Coronary artery (tissue), 2 donors: ENCODE measurements around the gene NCS1.

Experiments used
- DNase-seq: peaks from one replicate; pipeline ENCODE4 v3.0.0-alpha.2; 2017; ENCODE audit warnings: low spot score
- H3K27ac ChIP-seq, 2 donors: fragments of 200-600 bp; sonication (generic); one replicate each; pipeline ENCODE4 v1.5.1; 2016 to 2019
- H3K4me3 ChIP-seq: fragments of 200-600 bp; sonication (generic); 2 replicates; pipeline ENCODE4 v1.5.1; 2016; ENCODE audit warnings: mild to moderate bottlenecking, moderate library complexity
- TF ChIP-seq, protein P1 (sequence below): fragments of 200-600 bp; sonication (generic); IDR thresholded peaks from one replicate; pipeline ENCODE4 v1.5.1; 2019; ENCODE audit warnings: antibody characterized with exemption

NCS1 gene

DNA sequence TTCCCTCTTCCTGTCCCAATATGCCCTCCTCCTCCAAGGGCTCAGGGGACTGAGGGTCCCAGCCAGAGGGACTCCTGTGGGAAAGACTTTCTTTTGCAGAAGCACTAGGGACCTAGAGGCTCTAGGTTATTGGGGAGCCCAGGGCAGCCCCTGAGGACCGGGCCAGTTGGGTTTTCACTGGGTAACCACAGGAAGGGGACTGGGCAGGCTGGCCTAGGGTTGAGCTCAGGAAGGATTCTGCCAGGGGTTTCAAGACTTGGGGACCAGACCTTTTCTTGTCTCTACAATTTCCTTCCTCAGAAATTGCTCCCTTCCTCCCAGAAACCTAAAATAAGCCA, 69.0 kb downstream of the NCS1 start:
- no peak overlapping the region for H3K27ac ChIP-seq
- DNase-seq, result no peak
- TF ChIP-seq, protein P1, sequence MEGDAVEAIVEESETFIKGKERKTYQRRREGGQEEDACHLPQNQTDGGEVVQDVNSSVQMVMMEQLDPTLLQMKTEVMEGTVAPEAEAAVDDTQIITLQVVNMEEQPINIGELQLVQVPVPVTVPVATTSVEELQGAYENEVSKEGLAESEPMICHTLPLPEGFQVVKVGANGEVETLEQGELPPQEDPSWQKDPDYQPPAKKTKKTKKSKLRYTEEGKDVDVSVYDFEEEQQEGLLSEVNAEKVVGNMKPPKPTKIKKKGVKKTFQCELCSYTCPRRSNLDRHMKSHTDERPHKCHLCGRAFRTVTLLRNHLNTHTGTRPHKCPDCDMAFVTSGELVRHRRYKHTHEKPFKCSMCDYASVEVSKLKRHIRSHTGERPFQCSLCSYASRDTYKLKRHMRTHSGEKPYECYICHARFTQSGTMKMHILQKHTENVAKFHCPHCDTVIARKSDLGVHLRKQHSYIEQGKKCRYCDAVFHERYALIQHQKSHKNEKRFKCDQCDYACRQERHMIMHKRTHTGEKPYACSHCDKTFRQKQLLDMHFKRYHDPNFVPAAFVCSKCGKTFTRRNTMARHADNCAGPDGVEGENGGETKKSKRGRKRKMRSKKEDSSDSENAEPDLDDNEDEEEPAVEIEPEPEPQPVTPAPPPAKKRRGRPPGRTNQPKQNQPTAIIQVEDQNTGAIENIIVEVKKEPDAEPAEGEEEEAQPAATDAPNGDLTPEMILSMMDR, result no peak
- no peak overlapping the region for H3K4me3 ChIP-seq

DNA sequence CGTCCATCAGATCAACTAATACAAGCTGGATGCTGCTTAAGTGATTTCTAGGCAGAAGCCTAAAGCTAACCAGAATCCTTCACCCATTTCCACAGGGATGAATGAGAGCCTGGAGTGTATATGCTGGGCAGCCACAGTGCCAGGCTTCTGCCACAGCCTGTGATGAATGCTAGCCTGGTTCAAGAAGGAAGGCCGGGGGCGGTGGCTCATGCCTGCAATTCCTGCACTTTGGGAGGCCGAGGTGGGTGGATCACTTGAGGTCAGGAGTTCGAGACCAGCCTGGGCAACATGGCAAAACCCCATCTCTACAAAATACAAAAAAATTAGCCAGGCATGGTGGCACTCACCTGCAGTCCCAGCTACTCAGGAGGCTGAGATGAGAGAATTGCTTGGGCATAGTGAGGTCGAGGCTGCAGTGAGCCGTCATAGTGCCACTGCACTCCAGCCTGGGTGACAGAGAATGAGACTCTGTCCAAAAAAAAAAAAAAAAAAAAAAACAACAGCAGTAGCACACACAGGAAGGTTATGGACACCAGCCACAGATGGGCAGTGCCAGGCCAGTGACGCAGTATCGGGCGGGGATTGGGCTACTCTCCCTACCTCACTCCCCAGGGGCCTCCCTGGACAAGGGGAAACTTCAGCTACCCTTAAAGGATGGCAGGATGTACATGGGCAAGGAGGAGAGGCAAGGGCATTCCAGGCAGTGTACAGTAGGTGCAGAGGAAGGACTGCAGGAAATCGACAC, 70.2 kb downstream of the NCS1 start:
- Histone ChIP-seq H3K27ac (no peak overlapping the region), H3K4me3 (peak overlapping the region; percentile 46)
- TF ChIP-seq, protein P1, result no peak
- no peak for DNase-seq

DNA sequence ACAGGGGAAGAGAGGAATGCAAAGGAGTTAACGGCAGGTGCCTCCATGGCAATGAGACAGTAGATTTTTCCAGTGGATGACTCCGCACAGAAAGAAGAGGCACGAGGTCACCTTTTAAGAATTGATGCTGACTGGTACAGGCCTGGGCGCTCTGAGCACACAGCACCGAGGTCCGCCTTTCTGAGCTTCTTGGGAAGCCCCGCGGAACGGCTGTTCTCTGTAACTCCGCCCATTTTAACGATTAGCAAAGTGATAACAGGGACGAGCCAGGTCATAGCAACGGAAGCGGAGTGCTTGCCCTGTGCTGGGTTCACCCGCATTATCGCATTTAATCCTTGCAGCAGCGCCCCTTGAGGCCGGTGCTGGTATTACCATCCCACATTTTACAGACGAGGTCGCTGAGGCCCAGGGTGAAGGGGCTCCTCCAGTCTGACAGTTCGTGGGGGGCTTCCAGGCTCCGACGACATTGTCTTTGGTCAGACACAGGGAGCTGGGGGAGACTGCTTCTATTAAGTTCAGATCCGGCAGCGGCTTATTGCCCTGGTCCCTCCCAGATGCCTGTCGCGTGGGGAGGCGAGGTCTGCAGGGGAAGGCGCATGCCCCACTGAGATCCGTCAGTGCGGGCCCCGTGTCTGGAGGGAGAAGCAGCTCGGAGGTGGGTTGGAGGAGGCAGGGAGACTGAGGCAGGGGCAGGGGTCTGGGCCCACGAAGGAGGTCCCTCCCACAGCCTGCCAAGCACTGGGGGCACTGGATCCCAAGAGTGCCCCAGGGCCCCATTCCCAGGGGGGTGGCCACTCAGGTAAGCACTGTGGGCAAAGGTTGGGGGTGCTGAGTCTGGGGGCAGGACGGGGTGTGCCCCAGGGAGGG, 71.0 kb downstream of the NCS1 start:
- TF ChIP-seq, protein P1, result peak; percentile 86
- no peak overlapping the region for H3K27ac ChIP-seq
- DNase-seq, result no peak
- H3K4me3 ChIP-seq, result peak overlapping the region; percentile 46

DNA sequence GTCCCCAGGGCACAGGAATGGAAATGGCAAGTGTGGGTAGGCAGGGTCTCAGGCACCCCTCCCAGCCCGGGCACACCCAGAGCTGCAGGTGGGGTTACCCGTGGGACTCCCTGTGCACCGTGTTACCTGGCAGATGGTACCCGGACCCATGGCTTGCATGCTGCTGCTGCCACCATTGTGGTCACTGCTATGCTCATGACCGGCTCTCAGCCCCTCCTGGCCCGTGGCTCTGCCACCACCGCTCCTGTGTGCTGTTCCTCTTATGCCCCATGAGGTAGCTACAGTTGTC, 71.6 kb downstream of the NCS1 start:
- Histone ChIP-seq H3K4me3 (no peak overlapping the region), H3K27ac (no peak overlapping the region)
- TF ChIP-seq, protein P1, result no peak
- no peak for DNase-seq

DNA sequence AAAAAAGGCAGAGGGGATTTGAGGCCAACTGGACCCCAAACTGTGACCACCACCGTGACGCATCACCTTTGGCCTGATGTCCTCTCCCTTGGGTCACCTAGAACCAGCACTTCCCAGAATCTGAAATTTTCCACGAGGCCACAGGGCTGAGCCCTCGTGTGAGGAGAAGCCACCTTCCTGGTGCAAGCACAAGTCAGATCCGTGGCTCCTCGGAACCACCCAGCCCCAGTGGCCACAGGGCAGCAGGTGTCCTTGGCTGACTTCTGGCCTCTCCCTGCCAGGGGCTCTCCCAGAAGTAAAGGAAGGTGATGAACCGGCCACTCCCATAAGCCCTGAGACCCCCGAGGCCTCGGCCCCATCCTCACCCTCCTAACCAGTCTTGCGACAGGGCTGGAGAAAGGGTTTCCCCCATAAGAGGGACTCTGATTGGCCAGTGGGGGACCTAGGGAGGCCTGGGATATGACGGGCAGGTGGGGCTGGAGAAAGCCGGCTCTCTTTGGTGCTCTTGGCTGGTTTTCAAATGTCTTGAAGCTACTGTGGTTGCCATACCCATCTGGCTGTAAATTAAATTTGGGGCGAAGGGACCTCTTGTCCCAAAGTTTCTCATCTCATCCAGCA, 72.5 kb downstream of the NCS1 start:
- TF ChIP-seq, protein P1, result no peak
- H3K4me3 ChIP-seq, result no peak overlapping the region
- DNase-seq, result no peak
- H3K27ac ChIP-seq, result no peak overlapping the region

DNA sequence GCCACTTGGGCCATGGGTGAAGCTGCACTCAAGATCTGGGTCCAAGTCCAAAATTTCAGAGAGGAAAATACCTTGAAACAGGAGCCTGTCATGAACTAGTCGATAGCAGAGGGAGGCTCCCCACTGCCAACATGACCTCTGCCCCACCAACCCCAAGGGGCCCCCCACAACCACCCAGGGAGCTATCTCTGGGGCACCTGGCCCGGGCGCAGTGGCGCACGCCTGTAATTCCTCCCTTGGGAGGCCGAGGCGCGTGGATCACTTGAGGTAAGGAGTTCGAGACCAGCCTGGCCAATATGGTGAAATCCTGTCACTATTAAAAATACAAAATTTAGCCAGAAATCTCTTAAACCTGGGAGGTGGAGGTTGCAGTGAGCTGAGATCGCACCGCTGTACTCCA, 73.3 kb downstream of the NCS1 start:
- TF ChIP-seq, protein P1, result no peak
- Histone ChIP-seq H3K27ac (no peak overlapping the region), H3K4me3 (no peak overlapping the region)
- DNase-seq, result no peak

DNA sequence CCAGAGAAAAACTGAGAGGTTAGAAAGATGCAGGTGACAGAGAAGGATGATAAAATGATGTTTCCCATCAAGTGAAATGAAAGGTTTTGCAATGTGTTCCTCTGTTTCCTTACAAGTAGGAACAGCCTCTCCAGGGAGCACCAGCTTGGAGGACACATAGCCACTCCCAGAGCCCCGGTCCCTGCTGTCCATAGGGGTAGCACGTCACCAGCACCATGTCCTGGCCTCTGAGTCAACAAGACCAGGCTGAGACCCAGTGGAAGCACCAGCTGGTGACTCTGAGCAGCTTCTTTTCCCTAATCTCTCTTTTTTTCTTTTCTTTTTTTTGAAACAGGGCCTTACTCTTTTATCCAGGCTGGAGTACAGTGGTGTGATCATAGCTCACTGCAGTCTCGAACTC, 73.9 kb downstream of the NCS1 start:
- DNase-seq, result no peak
- H3K4me3 ChIP-seq, result no peak overlapping the region
- TF ChIP-seq, protein P1, result no peak
- H3K27ac ChIP-seq, result no peak overlapping the region
